ENCODE data around the gene FER. TPM values are rescaled to one million over a fixed set of nuclear protein-coding genes. Genes with fewer than 3 reads are reported as not detected.

FER gene
- total and polyA plus RNA-seq, 2 of the 13 experiments (the other 11 are each of a cell fraction or from before 2014, with no cell fraction given) = 7.9 to 29.0 TPM

GRCh38 chr5:108727651-108728565 lies 19.8 kb upstream of the FER start (continued):
- TF ChIP-seq MTERF4 (CRISPR knock-in tag; IDR thresholded peaks at IDR 0.05) (peak; percentile 91), ZNF672 (CRISPR knock-in tag; IDR thresholded peaks at IDR 0.05) (no peak), FIP1L1 (IDR thresholded peaks at IDR 0.05; ENCODE audit: borderline replicate concordance, insufficient read depth, low read depth, low read length) (0 out of 2 replicates have a peak, but pooled peaks have one; percentile 57), TCF7 (IDR thresholded peaks at IDR 0.05; ENCODE audit: low read depth) (no peak), SAFB2 (CRISPR knock-in tag; IDR thresholded peaks at IDR 0.05; ENCODE audit: borderline replicate concordance, low read depth) (peak; percentile 16; the same call in 1 of the 2 replicates), NR1H2 (CRISPR knock-in tag; IDR thresholded peaks at IDR 0.05; ENCODE audit: borderline replicate concordance, low read depth) (no peak), ERF (CRISPR knock-in tag; IDR thresholded peaks at IDR 0.05) (peak; percentile 88), MZF1 (CRISPR knock-in tag; IDR thresholded peaks at IDR 0.05; ENCODE audit: borderline replicate concordance) (no peak), UBTF (CRISPR knock-in tag; IDR thresholded peaks at IDR 0.05) (peak; percentile 99), ZNF660 (CRISPR knock-in tag; IDR thresholded peaks at IDR 0.05; ENCODE audit: borderline replicate concordance, low read depth) (0 out of 2 replicates have a peak, but pooled peaks have one; percentile 74), SRY (CRISPR knock-in tag; IDR thresholded peaks at IDR 0.05) (peak; percentile 98), DRAP1 (CRISPR knock-in tag; IDR thresholded peaks at IDR 0.05) (peak; percentile 80), ZIK1 (CRISPR knock-in tag; IDR thresholded peaks at IDR 0.05; ENCODE audit: borderline replicate concordance, low read depth) (0 out of 2 replicates have a peak, but pooled peaks have one; percentile 70), ZNF687 (CRISPR knock-in tag; IDR thresholded peaks at IDR 0.05) (peak; percentile 97), ZNF883 (CRISPR knock-in tag; IDR thresholded peaks at IDR 0.05; ENCODE audit: not compliant biosample characterization) (peak; percentile 74), MEIS1 (CRISPR knock-in tag; IDR thresholded peaks at IDR 0.05; ENCODE audit: borderline replicate concordance) (no peak), BHLHE40 (IDR thresholded peaks at IDR 0.05; ENCODE audit: low read length) (no peak), FOXA1 (IDR thresholded peaks at IDR 0.05) (no peak), FOXA1 (CRISPR knock-in tag; IDR thresholded peaks at IDR 0.05) (peak; percentile 28; the same call in 1 of the 2 replicates), HCFC1 (IDR thresholded peaks at IDR 0.05; ENCODE audit: low read depth, low read length) (no peak), ZNF607 (CRISPR knock-in tag; IDR thresholded peaks at IDR 0.05; ENCODE audit: borderline replicate concordance) (peak; percentile 97; the same call in 1 of the 2 replicates)

All from HepG2 (cell line).